A673 (cell line): ENCODE data around the gene MYO7A. TPM values are rescaled to one million over a fixed set of nuclear protein-coding genes. Genes with fewer than 3 reads are reported as not detected.

Experiments
- BruUV-seq: library from RNA; stranded (reverse); fragments of 400-500 nt; replicated peaks from 2 replicates; lab custom pipeline; 2021; lab: Mats Ljungman, UMichigan
- CTCF ChIA-PET: fragments of 300-600 bp; sonication (Branson Sonifier 250); formaldehyde crosslinking; loops from one replicate; lab custom pipeline; 2022; ENCODE audit warnings: antibody characterized with exemption; lab: Charles Lee
- POLR2A ChIA-PET: fragments of 300-600 bp; sonication (Branson Sonifier 250); formaldehyde crosslinking; loops from one replicate; lab custom pipeline; 2022; ENCODE audit warnings: antibody characterized with exemption; ENCODE audit not compliant: low non-redundant PET; lab: Charles Lee
- DNase-seq: peaks from one replicate; pipeline ENCODE4 v3.0.0-alpha.2; 2015; ENCODE audit warnings: low spot score
- H3K27ac ChIP-seq: fragments of 200-600 bp; sonication (generic); 2 replicates; pipeline ENCODE4 v1.5.1; 2016; ENCODE audit warnings: mixed run types, low read depth, mild to moderate bottlenecking, mixed read lengths, antibody characterized with exemption, low read length; ENCODE audit not compliant: poor library complexity, severe bottlenecking
- H3K27me3 ChIP-seq: fragments of 200-600 bp; sonication (generic); replicated peaks from 2 replicates; pipeline ENCODE4 v1.6.1; 2017; ENCODE audit warnings: mixed run types, low read depth, mild to moderate bottlenecking, mixed read lengths, antibody characterized with exemption, low read length; ENCODE audit not compliant: insufficient read depth, poor library complexity
- H3K36me3 ChIP-seq: fragments of 200-600 bp; sonication (generic); 2 replicates; pipeline ENCODE4 v1.6.1; 2016; ENCODE audit warnings: mixed run types, mild to moderate bottlenecking, mixed read lengths, antibody characterized with exemption, low read length; ENCODE audit not compliant: insufficient read depth, poor library complexity, severe bottlenecking
- H3K4me1 ChIP-seq: fragments of 200-600 bp; sonication (generic); 2 replicates; pipeline ENCODE4 v1.6.1; 2017; ENCODE audit warnings: mixed run types, mild to moderate bottlenecking, mixed read lengths, antibody characterized with exemption, low read length; ENCODE audit not compliant: insufficient read depth, poor library complexity, severe bottlenecking
- H3K4me3 ChIP-seq: fragments of 200-600 bp; sonication (generic); 2 replicates; pipeline ENCODE4 v1.5.1; 2016; ENCODE audit warnings: low read depth, mixed run types, mild to moderate bottlenecking, mixed read lengths, low read length; ENCODE audit not compliant: poor library complexity, severe bottlenecking
- H3K9me3 ChIP-seq: fragments of 200-600 bp; sonication (generic); 2 replicates; pipeline ENCODE4 v1.6.1; 2016; ENCODE audit warnings: mixed run types, low read depth, mild to moderate bottlenecking, mixed read lengths, antibody characterized with exemption, low read length; ENCODE audit not compliant: poor library complexity, severe bottlenecking
- CTCF ChIP-seq: fragments of 300-800, 200-600 bp; sonication (generic); conservative IDR thresholded peaks from 2 replicates; pipeline ENCODE4 v1.5.1; 2017; ENCODE audit warnings: low read depth, mild to moderate bottlenecking, antibody characterized with exemption, low read length, moderate library complexity, mixed read lengths
- EZH2 ChIP-seq: fragments of 200-600 bp; sonication (generic); IDR thresholded peaks from 2 replicates; pipeline ENCODE4 v1.6.1; 2017; ENCODE audit warnings: borderline replicate concordance, low read depth, mild to moderate bottlenecking, mixed read lengths, antibody characterized with exemption, low read length; ENCODE audit not compliant: poor library complexity, severe bottlenecking
- intact Hi-C: fragments of 100-400 bp; cut with micrococcal nuclease; formaldehyde crosslinking; loops from one replicate; pipeline ENCODE4 v1.10.0; 2022; ENCODE audit not compliant: unreplicated experiment
- total RNA-seq: library from RNA; stranded (reverse); gene quantifications from 2 replicates; pipeline ENCODE4 v1.2.3, GENCODE V29; 2021

MYO7A gene
- total RNA-seq, 1 experiment from 2014 or later, result not detected

- DNase-seq, result no peak
- H3K27me3 ChIP-seq, result no peaks in the 10 kb centered on the region
- H3K36me3 ChIP-seq, result no peaks in the 10 kb centered on the region
- H3K9me3 ChIP-seq, result no peaks in the 10 kb centered on the region
- BruUV-seq, result no TSS peak
- no peak overlapping the region for H3K4me3 ChIP-seq
- H3K27ac ChIP-seq, result no peak overlapping the region
- TF ChIP-seq EZH2, result no peak
- TF ChIP-seq CTCF, result no peak
- intact Hi-C loops, result no loop called here
- ChIA-PET POLR2A (no interaction called here), CTCF (interaction anchor here (0.6 kb wide), 1 partner anchor 16 kb away, joined by 3 read pairs; no protein-coding TSS in a partner anchor)
- H3K4me1 ChIP-seq, result no peaks in the 10 kb centered on the region
Observed at GRCh38 chr11:77211594-77212251, 83.7 kb downstream of the MYO7A start.

- H3K27ac ChIP-seq, result no peak overlapping the region
- TF ChIP-seq CTCF (no peak), EZH2 (no peak)
- H3K4me3 ChIP-seq, result no peak overlapping the region
- no peaks in the 10 kb centered on the region for H3K36me3 ChIP-seq
- POLR2A ChIA-PET, result no interaction called here
- intact Hi-C loops, result no loop called here
- CTCF ChIA-PET, result interaction anchor here (0.6 kb wide), 1 partner anchor 17 kb away, joined by 3 read pairs; no protein-coding TSS in a partner anchor
- H3K4me1 ChIP-seq, result no peaks in the 10 kb centered on the region
- no peak for DNase-seq
- H3K9me3 ChIP-seq, result no peaks in the 10 kb centered on the region
- no TSS peak for BruUV-seq
- H3K27me3 ChIP-seq, result peaks cover 4% of the 10 kb centered on the region
Observed at GRCh38 chr11:77212314-77213007, 84.4 kb downstream of the MYO7A start.

GRCh38 chr11:77213029-77213579, 85.1 kb downstream of the MYO7A start:
- BruUV-seq, result no TSS peak
- H3K27me3 ChIP-seq, result peaks cover 7% of the 10 kb centered on the region
- no peak for DNase-seq
- POLR2A ChIA-PET, result no interaction called here
- no peaks in the 10 kb centered on the region for H3K36me3 ChIP-seq
- no peak overlapping the region for H3K27ac ChIP-seq
- TF ChIP-seq EZH2 (no peak), CTCF (no peak)
- intact Hi-C loops, result no loop called here
- CTCF ChIA-PET, result no interaction called here
- H3K4me3 ChIP-seq, result no peak overlapping the region
- no peaks in the 10 kb centered on the region for H3K9me3 ChIP-seq
- no peaks in the 10 kb centered on the region for H3K4me1 ChIP-seq
